GM12872 (cell line): Measurements from ENCODE around the gene PRKRA.

Source experiments
- CTCF ChIP-seq: IDR thresholded peaks from 3 replicates; pipeline ENCODE4 v1.5.1; 2011; ENCODE audit warnings: low read depth, mild to moderate bottlenecking, low read length, moderate library complexity; ENCODE audit not compliant: insufficient read depth

Gene PRKRA

GRCh38 chr2:178395295-178395694 lies 55.7 kb downstream of the PRKRA start:
- no peak for TF ChIP-seq CTCF

- TF ChIP-seq CTCF = no peak
These were observed 56.1 kb downstream of the PRKRA start for GRCh38 chr2:178394859-178395258.

GRCh38 chr2:178392215-178392614 lies 58.8 kb downstream of the PRKRA start:
- no peak for TF ChIP-seq CTCF

GRCh38 chr2:178391701-178392100 lies 59.3 kb downstream of the PRKRA start:
- no peak for TF ChIP-seq CTCF

GRCh38 chr2:178388287-178388686 lies 62.7 kb downstream of the PRKRA start:
- no peak for TF ChIP-seq CTCF

- TF ChIP-seq CTCF = no peak
These were observed 63.9 kb downstream of the PRKRA start for GRCh38 chr2:178386986-178387597.

GRCh38 chr2:178385595-178386148 lies 65.3 kb downstream of the PRKRA start:
- no peak for TF ChIP-seq CTCF
